SK-N-SH (cell line): ENCODE data around the gene CGB7. TPM values are rescaled to one million over a fixed set of nuclear protein-coding genes. Genes with fewer than 3 reads are reported as not detected.

Source experiments
- FOXM1 ChIP-seq: IDR thresholded peaks from 2 replicates; pipeline ENCODE4 v1.4.0; 2012; ENCODE audit warnings: low read depth, mild to moderate bottlenecking
- GATA2 ChIP-seq: sonication (generic); formaldehyde crosslinking; IDR thresholded peaks from 2 replicates; pipeline ENCODE4 v1.5.0; 2020; ENCODE audit warnings: mild to moderate bottlenecking, missing genetic modification reagents
- NFIC ChIP-seq: IDR thresholded peaks from 2 replicates; pipeline ENCODE4 v1.4.0; 2012; ENCODE audit warnings: borderline replicate concordance
- SIN3A ChIP-seq: IDR thresholded peaks from 2 replicates; pipeline ENCODE4 v1.6.1; 2012; ENCODE audit warnings: low read depth, mild to moderate bottlenecking, low read length, moderate library complexity, borderline replicate concordance
- polyA plus RNA-seq, 3 experiments: library from polyadenylated mRNA; depleted of rRNA; stranded (reverse); fragments of >200 nt; gene quantifications; 2 replicates each; pipeline ENCODE4 v1.2.3, GENCODE V29; 2012
- small RNA-seq, 7 experiments: library from RNA; depleted of rRNA; stranded (forward); fragments of <200 nt; gene quantifications; one replicate each; pipeline ENCODE3, GENCODE V24; 2012
- TF ChIP-seq, protein P1 (sequence below): IDR thresholded peaks from 2 replicates; pipeline ENCODE4 v1.4.0; 2012; ENCODE audit warnings: low read depth, borderline replicate concordance

The CGB7 gene
- polyA plus RNA-seq, 1 of the 3 experiments (the other 2 are of a cell fraction) = 2.0 TPM

GRCh38 chr19:49004964-49005614, 52.5 kb downstream of the CGB7 start (continued):
- TF ChIP-seq SIN3A (no peak), GATA2 (no peak), FOXM1 (no peak), NFIC (no peak)
- TF ChIP-seq, protein P1, sequence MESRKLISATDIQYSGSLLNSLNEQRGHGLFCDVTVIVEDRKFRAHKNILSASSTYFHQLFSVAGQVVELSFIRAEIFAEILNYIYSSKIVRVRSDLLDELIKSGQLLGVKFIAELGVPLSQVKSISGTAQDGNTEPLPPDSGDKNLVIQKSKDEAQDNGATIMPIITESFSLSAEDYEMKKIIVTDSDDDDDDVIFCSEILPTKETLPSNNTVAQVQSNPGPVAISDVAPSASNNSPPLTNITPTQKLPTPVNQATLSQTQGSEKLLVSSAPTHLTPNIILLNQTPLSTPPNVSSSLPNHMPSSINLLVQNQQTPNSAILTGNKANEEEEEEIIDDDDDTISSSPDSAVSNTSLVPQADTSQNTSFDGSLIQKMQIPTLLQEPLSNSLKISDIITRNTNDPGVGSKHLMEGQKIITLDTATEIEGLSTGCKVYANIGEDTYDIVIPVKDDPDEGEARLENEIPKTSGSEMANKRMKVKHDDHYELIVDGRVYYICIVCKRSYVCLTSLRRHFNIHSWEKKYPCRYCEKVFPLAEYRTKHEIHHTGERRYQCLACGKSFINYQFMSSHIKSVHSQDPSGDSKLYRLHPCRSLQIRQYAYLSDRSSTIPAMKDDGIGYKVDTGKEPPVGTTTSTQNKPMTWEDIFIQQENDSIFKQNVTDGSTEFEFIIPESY = no peak
- TF ChIP-seq, all 33 proteins: peak for 0

Small RNA genes lying within 50 kb of the gene (small RNA-seq; reads per million reads assigned to genes)
- gene MIR6798 (0 to 0.64 (median 0) reads per million in 7 experiments), gene RN7SL708P (0 to 3.4 (median 0) reads per million in 7 experiments)

Other genes with a start within 250 kb of the CGB7 start
- gene BCAT2, start 246.7 kb downstream of the CGB7 start, polyA plus RNA-seq (2012; rRNA removed) = 70.6 and 71.6 TPM in 2 replicates
- 27.9 and 29.7 TPM in 2 replicates for gene HSD17B14, start 221.3 kb downstream of the CGB7 start, polyA plus RNA-seq (2012; rRNA removed)
- 4.7 and 5.6 TPM in 2 replicates for gene PLEKHA4, start 189.1 kb downstream of the CGB7 start, polyA plus RNA-seq (2012; rRNA removed)
- 62.3 and 73.7 TPM in 2 replicates for gene PPP1R15A, start 185.3 kb downstream of the CGB7 start, polyA plus RNA-seq (2012; rRNA removed)
- 0.03 and 0.08 TPM in 2 replicates for gene TULP2, start 159.0 kb downstream of the CGB7 start, polyA plus RNA-seq (2012; rRNA removed)
- 259 and 397 TPM in 2 replicates for gene NUCB1, start 157.4 kb downstream of the CGB7 start, polyA plus RNA-seq (2012; rRNA removed)
- 0.31 and 0.72 TPM in 2 replicates for gene DHDH, start 124.0 kb downstream of the CGB7 start, polyA plus RNA-seq (2012; rRNA removed)
- gene BAX, start 102.9 kb downstream of the CGB7 start, polyA plus RNA-seq (2012; rRNA removed) = 278 and 640 TPM in 2 replicates
- gene FTL, start 92.4 kb downstream of the CGB7 start, polyA plus RNA-seq (2012; rRNA removed) = 587 and 875 TPM in 2 replicates
- 24.1 and 25.3 TPM in 2 replicates for gene GYS1, start 64.4 kb downstream of the CGB7 start, polyA plus RNA-seq (2012; rRNA removed)
- gene RUVBL2, start 63.9 kb downstream of the CGB7 start, polyA plus RNA-seq (2012; rRNA removed) = 411 and 459 TPM in 2 replicates
- gene LHB, start 40.7 kb downstream of the CGB7 start, polyA plus RNA-seq (2012; rRNA removed) = 0.13 and 0.23 TPM in 2 replicates
- gene CGB3, start 33.4 kb downstream of the CGB7 start, polyA plus RNA-seq (2012; rRNA removed) = 0.10 TPM in 1 of 2 replicates, not detected in the other
- 0.50 and 0.64 TPM in 2 replicates for gene CGB2, start 25.9 kb downstream of the CGB7 start, polyA plus RNA-seq (2012; rRNA removed)
- not detected in 2 replicates for gene CGB1, start 20.9 kb downstream of the CGB7 start, polyA plus RNA-seq (2012; rRNA removed)
- 0.11 and 0.16 TPM in 2 replicates for gene CGB5, start 13.9 kb downstream of the CGB7 start, polyA plus RNA-seq (2012; rRNA removed)
- 0.13 TPM in 1 of 2 replicates, not detected in the other for gene CGB8, start 8.6 kb downstream of the CGB7 start, polyA plus RNA-seq (2012; rRNA removed)
- 0.66 and 1.6 TPM in 2 replicates for gene NTF4, start 7.1 kb upstream of the CGB7 start, polyA plus RNA-seq (2012; rRNA removed)
- gene KCNA7, start 14.9 kb upstream of the CGB7 start, polyA plus RNA-seq (2012; rRNA removed) = 0.02 TPM in 1 of 2 replicates, not detected in the other
- gene SNRNP70, start 27.7 kb upstream of the CGB7 start, polyA plus RNA-seq (2012; rRNA removed) = 272 and 359 TPM in 2 replicates
- gene LIN7B, start 56.6 kb upstream of the CGB7 start, polyA plus RNA-seq (2012; rRNA removed) = 20.8 and 21.1 TPM in 2 replicates
- gene C19orf73, start 61.4 kb upstream of the CGB7 start, polyA plus RNA-seq (2012; rRNA removed) = 2.6 and 3.0 TPM in 2 replicates
- 5.7 and 5.8 TPM in 2 replicates for gene PPFIA3, start 61.8 kb upstream of the CGB7 start, polyA plus RNA-seq (2012; rRNA removed)
- not detected in 2 replicates for gene HRC, start 97.6 kb upstream of the CGB7 start, polyA plus RNA-seq (2012; rRNA removed)
- 16.9 and 20.6 TPM in 2 replicates for gene TRPM4, start 100.0 kb upstream of the CGB7 start, polyA plus RNA-seq (2012; rRNA removed)